Esophagus squamous epithelium (tissue), 4 donors: Measurements from ENCODE around the gene SHISAL1.

Experiments used
- CTCF ChIP-seq, 6 experiments: fragments of 450-650 bp in 4 of 6; fragments of 200-600 bp in 2 of 6; sonication (generic) in 2 of 6; IDR thresholded peaks; one replicate each; pipeline ENCODE4 v1.5.1; 2016 to 2019; ENCODE audit warnings: antibody characterized with exemption in 6 of 6, mild to moderate bottlenecking in 4 of 6, moderate library complexity in 4 of 6
- POLR2A ChIP-seq, 4 donors: fragments of 450-650 bp; IDR thresholded peaks; one replicate each; pipeline ENCODE4 v1.6.1; 2017; ENCODE audit warnings: antibody characterized with exemption in 4 of 4, mild to moderate bottlenecking in 4 of 4, moderate library complexity in 3 of 4

- no peak for TF ChIP-seq CTCF (IDR thresholded peaks at IDR 0.05)
- no peak for TF ChIP-seq POLR2A (IDR thresholded peaks at IDR 0.05)
These were observed 745 bp upstream of the SHISAL1 start for GRCh38 chr22:44313385-44314006.
